ENCODE results near the gene ARHGEF28.

The ARHGEF28 gene

GRCh38 chr5:73729329-73729728, 103.3 kb downstream of the ARHGEF28 start:
- no peak overlapping the region for H3K27ac ChIP-seq
- no peak for DNase-seq (ENCODE audit: low read depth, low spot score)

- H3K27ac ChIP-seq: no peak overlapping the region
- no peak for DNase-seq (ENCODE audit: low read depth, low spot score)
Measured at GRCh38 chr5:73732045-73732444, 106.0 kb downstream of the ARHGEF28 start.

GRCh38 chr5:73733219-73733618, 107.2 kb downstream of the ARHGEF28 start:
- H3K27ac ChIP-seq: no peak overlapping the region
- DNase-seq (ENCODE audit: low read depth, low spot score): no peak

- no peak for DNase-seq (ENCODE audit: low read depth, low spot score)
- H3K27ac ChIP-seq: no peak overlapping the region
Measured at GRCh38 chr5:73735032-73735734, 109.2 kb downstream of the ARHGEF28 start.

GRCh38 chr5:73739650-73740049, 113.7 kb downstream of the ARHGEF28 start:
- H3K27ac ChIP-seq: no peak overlapping the region
- DNase-seq (ENCODE audit: low read depth, low spot score): no peak

- H3K27ac ChIP-seq: no peak overlapping the region
- no peak for DNase-seq (ENCODE audit: low read depth, low spot score)
Measured at GRCh38 chr5:73740274-73740790, 114.3 kb downstream of the ARHGEF28 start.

- no peak overlapping the region for H3K27ac ChIP-seq
- no peak for DNase-seq (ENCODE audit: low read depth, low spot score)
Measured at GRCh38 chr5:73743161-73743560, 117.2 kb downstream of the ARHGEF28 start.

- no peak for DNase-seq (ENCODE audit: low read depth, low spot score)
- no peak overlapping the region for H3K27ac ChIP-seq
Measured at GRCh38 chr5:73745836-73746235, 119.8 kb downstream of the ARHGEF28 start.

GRCh38 chr5:73746608-73747007, 120.6 kb downstream of the ARHGEF28 start:
- DNase-seq (ENCODE audit: low read depth, low spot score): no peak
- H3K27ac ChIP-seq: no peak overlapping the region

GRCh38 chr5:73747696-73748380, 121.8 kb downstream of the ARHGEF28 start:
- DNase-seq (ENCODE audit: low read depth, low spot score): no peak

GRCh38 chr5:73748510-73749400, 122.8 kb downstream of the ARHGEF28 start:
- H3K27ac ChIP-seq: no peak overlapping the region
- no peak for DNase-seq (ENCODE audit: low read depth, low spot score)

More at GRCh38 chr5:73747696-73748380, 121.8 kb downstream of the ARHGEF28 start:
- no peak overlapping the region for H3K27ac ChIP-seq

- no peak overlapping the region for H3K27ac ChIP-seq
- DNase-seq (ENCODE audit: low read depth, low spot score): no peak
Measured at GRCh38 chr5:73749485-73750270, 123.7 kb downstream of the ARHGEF28 start.

- no peak overlapping the region for H3K27ac ChIP-seq
- no peak for DNase-seq (ENCODE audit: low read depth, low spot score)
Measured at GRCh38 chr5:73751254-73751914, 125.4 kb downstream of the ARHGEF28 start.

- no peak for DNase-seq (ENCODE audit: low read depth, low spot score)
- no peak overlapping the region for H3K27ac ChIP-seq
Measured at GRCh38 chr5:73754254-73754653, 128.3 kb downstream of the ARHGEF28 start.

GRCh38 chr5:73757416-73757815, 131.4 kb downstream of the ARHGEF28 start:
- no peak overlapping the region for H3K27ac ChIP-seq
- DNase-seq (ENCODE audit: low read depth, low spot score): no peak

- peak overlapping the region; percentile 6 for H3K27ac ChIP-seq
- DNase-seq (ENCODE audit: low read depth, low spot score): no peak
Measured at GRCh38 chr5:73759771-73760170, 133.8 kb downstream of the ARHGEF28 start.

GRCh38 chr5:73763300-73764032, 137.5 kb downstream of the ARHGEF28 start:
- no peak for DNase-seq (ENCODE audit: low read depth, low spot score)
- peak overlapping the region; percentile 91 for H3K27ac ChIP-seq

GRCh38 chr5:73764586-73764985, 138.6 kb downstream of the ARHGEF28 start:
- H3K27ac ChIP-seq: peak overlapping the region; percentile 91
- peak; percentile 70 for DNase-seq (ENCODE audit: low read depth, low spot score)

- H3K27ac ChIP-seq: peak overlapping the region; percentile 91
- DNase-seq (ENCODE audit: low read depth, low spot score): no peak
Measured at GRCh38 chr5:73764996-73765395, 139.0 kb downstream of the ARHGEF28 start.

Measured in epithelial cell of prostate (primary cell).